ENCODE data around the gene KRTAP2-2.

DNA sequence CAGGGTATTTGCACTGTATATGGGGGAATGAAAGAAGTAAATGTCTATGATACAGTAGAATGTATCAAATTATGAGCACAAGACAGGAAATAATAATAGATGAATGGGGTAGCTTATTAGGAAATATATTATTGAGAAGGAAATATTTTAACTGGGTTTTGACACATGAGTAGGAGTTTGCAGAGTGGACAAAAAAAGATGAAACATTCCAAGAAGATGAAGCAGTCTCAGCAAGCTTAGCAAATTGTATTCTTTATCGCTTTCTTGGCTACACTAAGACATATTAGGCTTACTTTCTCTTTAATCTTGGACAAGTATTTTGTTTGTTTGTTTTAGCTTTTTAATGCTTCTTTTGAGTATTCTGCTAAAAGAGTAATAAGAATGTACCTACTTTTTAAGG is 48.9 kb upstream of the KRTAP2-2 start:
- TF ChIP-seq, protein P1, sequence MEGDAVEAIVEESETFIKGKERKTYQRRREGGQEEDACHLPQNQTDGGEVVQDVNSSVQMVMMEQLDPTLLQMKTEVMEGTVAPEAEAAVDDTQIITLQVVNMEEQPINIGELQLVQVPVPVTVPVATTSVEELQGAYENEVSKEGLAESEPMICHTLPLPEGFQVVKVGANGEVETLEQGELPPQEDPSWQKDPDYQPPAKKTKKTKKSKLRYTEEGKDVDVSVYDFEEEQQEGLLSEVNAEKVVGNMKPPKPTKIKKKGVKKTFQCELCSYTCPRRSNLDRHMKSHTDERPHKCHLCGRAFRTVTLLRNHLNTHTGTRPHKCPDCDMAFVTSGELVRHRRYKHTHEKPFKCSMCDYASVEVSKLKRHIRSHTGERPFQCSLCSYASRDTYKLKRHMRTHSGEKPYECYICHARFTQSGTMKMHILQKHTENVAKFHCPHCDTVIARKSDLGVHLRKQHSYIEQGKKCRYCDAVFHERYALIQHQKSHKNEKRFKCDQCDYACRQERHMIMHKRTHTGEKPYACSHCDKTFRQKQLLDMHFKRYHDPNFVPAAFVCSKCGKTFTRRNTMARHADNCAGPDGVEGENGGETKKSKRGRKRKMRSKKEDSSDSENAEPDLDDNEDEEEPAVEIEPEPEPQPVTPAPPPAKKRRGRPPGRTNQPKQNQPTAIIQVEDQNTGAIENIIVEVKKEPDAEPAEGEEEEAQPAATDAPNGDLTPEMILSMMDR (conservative IDR thresholded peaks at IDR 0.05; ENCODE audit: low read depth, low read length), result no peak
- no peak for TF ChIP-seq EZH2 (IDR thresholded peaks at IDR 0.05; ENCODE audit: borderline replicate concordance, low read depth, low read length, poor library complexity, severe bottlenecking)
